ENCODE results near the gene ZNF714.
"Not testable (repeated sequence)": the region's sequence is repeated elsewhere in the genome, so short reads cannot be mapped to it uniquely, and the experiment has no call there.

ZNF714 gene

DNA sequence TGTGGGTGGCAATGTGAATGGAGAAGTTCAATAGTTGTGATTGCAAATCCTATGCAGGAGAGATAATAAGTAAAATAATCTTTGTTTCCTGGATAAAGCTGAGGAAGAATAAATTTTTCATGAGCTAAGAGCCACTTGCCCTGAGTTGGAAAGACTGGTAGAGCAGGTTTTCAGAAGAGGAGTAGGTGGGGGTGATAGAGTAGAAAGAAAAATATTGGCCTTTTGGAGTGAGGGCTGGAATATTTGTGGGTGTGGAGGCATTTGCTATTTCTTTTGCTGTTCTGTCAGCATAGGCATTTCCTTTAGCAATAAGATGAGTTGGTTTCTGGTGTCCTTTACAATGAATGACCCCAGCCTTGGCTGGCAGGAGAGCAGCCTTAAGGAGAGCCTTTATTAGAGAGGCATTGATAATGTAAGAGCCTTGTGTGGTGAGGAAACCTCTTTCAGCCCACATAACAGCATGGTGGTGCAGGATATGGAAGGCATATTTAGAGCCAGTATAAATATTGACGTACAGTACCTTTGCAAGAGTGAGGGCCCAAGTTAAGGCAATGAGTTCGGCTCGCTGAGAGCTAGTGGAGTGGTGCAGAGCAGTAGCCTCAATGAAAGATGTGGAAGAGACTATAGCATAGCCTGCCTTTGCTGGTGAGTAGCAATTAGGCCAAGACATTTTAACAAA, 48.2 kb downstream of the ZNF714 start:
- no peak for DNase-seq (ENCODE audit: low spot score)

GRCh38 chr19:21133633-21134032, 51.6 kb downstream of the ZNF714 start:
- no peak for DNase-seq (ENCODE audit: low spot score)

DNA sequence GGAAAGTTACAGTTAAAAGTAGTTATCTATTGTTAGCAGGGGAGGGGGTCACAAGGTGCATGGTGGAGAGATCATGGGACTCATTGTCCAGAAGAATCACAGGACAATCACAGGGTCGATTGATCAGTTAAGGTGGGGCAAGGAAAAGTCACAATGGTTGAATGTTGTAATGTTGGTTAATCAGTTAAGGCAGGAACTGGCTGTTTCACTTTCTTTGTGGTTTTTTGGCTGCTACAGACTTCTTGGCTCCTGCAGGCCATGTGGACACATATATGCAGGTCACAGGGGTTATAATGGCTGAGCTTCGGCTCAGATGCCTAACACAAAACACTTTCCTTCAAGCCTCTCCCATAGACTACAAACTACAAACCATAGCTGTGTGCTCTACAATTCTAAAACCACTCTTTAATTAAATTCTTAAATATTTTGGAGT, 52.9 kb downstream of the ZNF714 start:
- no peak for DNase-seq (ENCODE audit: low spot score)

DNA sequence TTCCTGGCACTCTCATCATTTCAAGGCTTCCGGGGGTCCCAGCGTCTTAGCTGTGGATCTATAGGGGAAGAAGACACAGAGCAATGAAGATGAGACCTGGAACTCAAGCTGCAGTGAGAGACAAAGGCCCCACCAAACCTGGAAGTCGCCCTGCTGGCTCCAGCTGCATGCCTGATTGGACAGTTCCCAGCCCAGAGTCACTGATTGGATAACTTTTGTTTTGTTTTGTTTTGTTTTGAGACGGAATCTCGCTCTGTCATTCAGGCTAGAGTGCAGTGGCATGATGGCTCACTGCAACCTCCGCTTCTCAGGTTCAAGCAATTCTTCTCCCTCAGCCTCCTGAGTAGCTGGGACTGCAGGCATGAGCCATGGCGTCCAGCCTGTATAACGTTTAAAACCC, 53.4 kb downstream of the ZNF714 start:
- no peak for DNase-seq (ENCODE audit: low spot score)

DNA sequence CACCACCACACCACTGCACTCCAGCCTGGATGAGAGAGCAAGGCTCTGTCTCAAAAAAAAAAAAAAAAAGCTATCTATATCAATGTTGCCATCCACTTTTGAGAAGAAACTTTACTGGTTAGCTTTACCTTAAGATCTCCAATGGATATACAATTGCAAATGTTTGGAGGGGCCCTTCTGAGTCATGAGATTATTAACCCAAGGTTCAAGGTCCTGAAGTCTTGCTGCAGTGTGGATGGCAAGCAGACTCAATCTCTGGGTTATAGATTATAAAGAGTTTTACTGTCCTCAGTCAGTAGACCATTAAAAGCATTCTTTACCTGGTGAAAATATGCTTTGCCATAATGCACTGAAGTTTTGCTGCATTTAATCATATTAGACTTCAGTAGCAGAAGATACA, 56.1 kb downstream of the ZNF714 start:
- no peak for DNase-seq (ENCODE audit: low spot score)

- not testable (repeated sequence) for DNase-seq (ENCODE audit: low spot score)
Measured at GRCh38 chr19:21141006-21141405, 59.0 kb downstream of the ZNF714 start.

- peak; percentile 95 for DNase-seq (ENCODE audit: low spot score)
Measured at GRCh38 chr19:21141787-21142464, 59.9 kb downstream of the ZNF714 start, which contains the start of gene ZNF431. TSS of gene ZNF431 (plus strand) at chr19:21142040. CDS start at chr19:21142184, 144 bp downstream.

GRCh38 chr19:21143428-21143827, 61.4 kb downstream of the ZNF714 start:
- DNase-seq (ENCODE audit: low spot score) = no peak

DNA sequence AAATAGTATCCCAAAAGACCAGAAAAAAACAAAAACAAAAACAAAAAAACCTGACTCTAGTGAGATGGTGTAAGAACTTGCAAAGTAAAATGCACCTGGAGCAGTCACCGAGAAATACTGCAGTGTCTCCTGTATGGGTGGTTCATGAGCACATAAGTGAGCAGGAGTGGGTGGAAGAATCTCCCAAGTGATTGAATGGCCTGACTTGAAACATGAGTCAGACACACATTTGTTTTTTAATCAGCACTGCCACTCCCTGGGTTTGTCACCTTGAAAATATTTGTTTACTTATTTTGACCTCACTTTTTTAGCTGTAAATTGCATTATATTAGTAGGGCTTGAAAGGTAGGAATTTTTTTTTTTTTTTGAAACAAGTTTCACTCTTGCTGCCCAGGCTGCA, 61.9 kb downstream of the ZNF714 start:
- DNase-seq (ENCODE audit: low spot score) = no peak

- DNase-seq (ENCODE audit: low spot score) = no peak
Measured at GRCh38 chr19:21147540-21147939, 65.5 kb downstream of the ZNF714 start.

DNA sequence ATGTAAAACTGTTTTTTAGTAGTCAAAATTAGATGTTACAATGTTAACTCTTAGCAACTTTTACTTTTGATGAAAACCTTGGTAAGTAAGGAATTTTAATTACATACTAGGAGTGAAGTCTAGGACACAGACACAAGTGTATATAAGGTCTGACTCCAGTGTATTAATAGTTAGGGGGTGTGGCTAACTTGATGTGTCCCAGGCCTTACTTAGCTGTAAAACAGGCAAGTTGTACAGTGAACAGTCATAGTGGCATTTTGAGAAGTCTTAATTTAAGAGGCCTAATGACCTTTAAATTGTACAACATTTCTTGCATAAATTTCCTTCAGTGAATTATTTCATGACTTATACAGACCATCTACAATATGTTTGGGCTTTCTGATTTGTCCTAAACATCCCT, 66.7 kb downstream of the ZNF714 start:
- DNase-seq (ENCODE audit: low spot score) = no peak

- DNase-seq (ENCODE audit: low spot score) = no peak
Measured at GRCh38 chr19:21149877-21150276, 67.9 kb downstream of the ZNF714 start.

GRCh38 chr19:21151460-21151859, 69.5 kb downstream of the ZNF714 start:
- DNase-seq (ENCODE audit: low spot score) = no peak

DNA sequence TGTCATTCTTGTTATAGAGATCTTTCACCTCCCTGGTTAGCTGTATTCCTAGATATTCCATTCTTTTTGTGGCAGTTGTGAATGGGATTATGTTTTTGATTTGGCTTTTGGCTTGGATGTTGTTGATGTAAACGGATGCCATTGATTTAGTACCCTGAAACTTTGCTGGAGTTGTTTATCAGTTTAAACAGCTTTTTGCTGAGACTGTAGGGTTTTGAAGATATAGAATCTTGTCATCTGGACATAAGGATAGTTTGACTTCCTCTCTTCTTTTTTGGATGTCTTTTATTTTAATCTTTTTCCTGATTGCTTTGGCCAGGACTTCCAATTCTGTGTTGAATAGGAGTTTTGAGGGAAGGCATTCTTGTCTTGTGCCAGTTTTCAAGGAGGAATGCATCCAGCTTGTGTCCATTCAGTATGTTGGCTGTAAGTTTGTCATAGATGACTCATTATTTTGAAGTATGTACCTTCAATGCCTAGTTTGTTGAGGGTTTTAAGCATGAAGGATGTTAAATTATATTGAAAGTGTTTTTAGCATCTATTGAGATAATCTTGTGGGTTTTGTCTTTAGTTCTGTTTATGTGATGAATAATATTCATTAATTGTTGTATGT, 76.6 kb downstream of the ZNF714 start:
- no peak for DNase-seq (ENCODE audit: low spot score)

DNA sequence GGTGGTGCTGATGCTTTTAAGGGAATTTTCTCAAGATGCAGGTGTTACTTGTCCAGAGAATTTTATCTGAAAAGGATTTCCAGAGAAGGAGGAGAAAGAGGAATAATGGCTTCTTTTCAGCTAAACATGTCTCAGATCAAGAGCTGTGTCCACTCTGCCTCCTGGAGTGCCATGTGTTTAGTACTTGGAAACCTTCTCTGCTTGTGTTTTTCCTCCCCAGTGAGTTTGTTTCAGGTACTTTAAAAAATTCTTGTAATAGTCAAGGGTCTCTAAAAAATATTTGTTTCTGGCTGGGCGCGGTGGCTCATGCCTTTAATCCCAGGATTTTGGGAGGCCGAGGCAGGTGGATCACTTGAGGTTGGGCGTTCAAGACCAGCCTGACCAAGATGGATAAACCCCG, 82.5 kb downstream of the ZNF714 start:
- no peak for DNase-seq (ENCODE audit: low spot score)

- DNase-seq (ENCODE audit: low spot score) = no peak
Measured at GRCh38 chr19:21166436-21166835, 84.4 kb downstream of the ZNF714 start.

Measured in activated CD4-positive, alpha-beta T cell treated with anti-CD3 and anti-CD28 coated beads, Interleukin-2, Interleukin-4, amounts not matched to agents 100 ng/mL and 50 ng/mL, durations not matched to agents 16 hours and 8 hours (primary cell).